Right lung (tissue), 5 donors: ENCODE measurements around the gene NBEA. TPM values are rescaled to one million over a fixed set of nuclear protein-coding genes. Genes with fewer than 3 reads are reported as not detected.
A peak's percentile ranks its signal among the peaks of the same experiment; 100 is the strongest.

ENCODE experiments used
- DNase-seq, 2 donors: peaks; one replicate each; pipeline ENCODE4 v3.0.0-alpha.2; 2013
- polyA plus RNA-seq, 5 donors: library from polyadenylated mRNA; unstranded; fragments of 120-200 nt; gene quantifications; one replicate each; pipeline versions ENCODE4 v1.2.1 to v1.2.3, GENCODE V29; 2013; ENCODE audit warnings: inconsistent platforms in 1 of 5, low replicate concordance in 1 of 5; ENCODE audit not compliant: insufficient read length in 5 of 5, insufficient read depth in 1 of 5

The NBEA gene
- polyA plus RNA-seq, 5 donors: 7.7 to 13.5 (median 12.7) TPM

- DNase-seq: no peak
Measured at GRCh38 chr13:35567406-35567980, 625.4 kb downstream of the NBEA start.

- no peak for DNase-seq
Measured at GRCh38 chr13:35573639-35574038, 631.6 kb downstream of the NBEA start.

- DNase-seq: no peak
Measured at GRCh38 chr13:35592457-35592856, 650.4 kb downstream of the NBEA start.

- no peak for DNase-seq
Measured at GRCh38 chr13:35593651-35594050, 651.6 kb downstream of the NBEA start.

- DNase-seq: no peak
Measured at GRCh38 chr13:35594096-35594495, 652.0 kb downstream of the NBEA start.

GRCh38 chr13:35595181-35595580 is 653.1 kb downstream of the NBEA start:
- DNase-seq: no peak

GRCh38 chr13:35596321-35597030 is 654.4 kb downstream of the NBEA start:
- DNase-seq: no peak

- no peak for DNase-seq
Measured at GRCh38 chr13:35597451-35597850, 655.4 kb downstream of the NBEA start.

GRCh38 chr13:35598233-35598632 is 656.2 kb downstream of the NBEA start:
- DNase-seq: no peak

- DNase-seq: no peak
Measured at GRCh38 chr13:35598790-35599369, 656.8 kb downstream of the NBEA start.

- no peak for DNase-seq
Measured at GRCh38 chr13:35599384-35599783, 657.3 kb downstream of the NBEA start.

- no peak for DNase-seq
Measured at GRCh38 chr13:35600137-35600536, 658.1 kb downstream of the NBEA start.

GRCh38 chr13:35603593-35604285 is 661.7 kb downstream of the NBEA start:
- DNase-seq: no peak

- no peak for DNase-seq
Measured at GRCh38 chr13:35614666-35615065, 672.6 kb downstream of the NBEA start.

GRCh38 chr13:35617420-35617819 is 675.4 kb downstream of the NBEA start:
- DNase-seq: no peak

- no peak for DNase-seq
Measured at GRCh38 chr13:35618565-35619083, 676.6 kb downstream of the NBEA start.

- DNase-seq: no peak
Measured at GRCh38 chr13:35621989-35622388, 679.9 kb downstream of the NBEA start.

- DNase-seq: no peak
Measured at GRCh38 chr13:35629026-35629425, 687.0 kb downstream of the NBEA start.

GRCh38 chr13:35630551-35631275 is 688.6 kb downstream of the NBEA start:
- peak; percentile 24 to 30 for DNase-seq

GRCh38 chr13:35631666-35632065 is 689.6 kb downstream of the NBEA start:
- DNase-seq: no peak

GRCh38 chr13:35643625-35644024 is 701.6 kb downstream of the NBEA start:
- DNase-seq: no peak
